GM12875 (cell line): Measurements from ENCODE around the gene DPF1.

Experiments used
- H3K4me3 ChIP-seq: one replicate; pipeline ENCODE4 v1.5.1; 2011; ENCODE audit warnings: low read depth, low read length, control low read depth
- TF ChIP-seq, protein P1 (sequence below): IDR thresholded peaks from 2 replicates; pipeline ENCODE4 v1.5.1; 2011; ENCODE audit warnings: low read depth, mild to moderate bottlenecking, control low read depth, inconsistent platforms, low read length, moderate library complexity, borderline replicate concordance; ENCODE audit not compliant: insufficient read depth

DPF1 gene

DNA sequence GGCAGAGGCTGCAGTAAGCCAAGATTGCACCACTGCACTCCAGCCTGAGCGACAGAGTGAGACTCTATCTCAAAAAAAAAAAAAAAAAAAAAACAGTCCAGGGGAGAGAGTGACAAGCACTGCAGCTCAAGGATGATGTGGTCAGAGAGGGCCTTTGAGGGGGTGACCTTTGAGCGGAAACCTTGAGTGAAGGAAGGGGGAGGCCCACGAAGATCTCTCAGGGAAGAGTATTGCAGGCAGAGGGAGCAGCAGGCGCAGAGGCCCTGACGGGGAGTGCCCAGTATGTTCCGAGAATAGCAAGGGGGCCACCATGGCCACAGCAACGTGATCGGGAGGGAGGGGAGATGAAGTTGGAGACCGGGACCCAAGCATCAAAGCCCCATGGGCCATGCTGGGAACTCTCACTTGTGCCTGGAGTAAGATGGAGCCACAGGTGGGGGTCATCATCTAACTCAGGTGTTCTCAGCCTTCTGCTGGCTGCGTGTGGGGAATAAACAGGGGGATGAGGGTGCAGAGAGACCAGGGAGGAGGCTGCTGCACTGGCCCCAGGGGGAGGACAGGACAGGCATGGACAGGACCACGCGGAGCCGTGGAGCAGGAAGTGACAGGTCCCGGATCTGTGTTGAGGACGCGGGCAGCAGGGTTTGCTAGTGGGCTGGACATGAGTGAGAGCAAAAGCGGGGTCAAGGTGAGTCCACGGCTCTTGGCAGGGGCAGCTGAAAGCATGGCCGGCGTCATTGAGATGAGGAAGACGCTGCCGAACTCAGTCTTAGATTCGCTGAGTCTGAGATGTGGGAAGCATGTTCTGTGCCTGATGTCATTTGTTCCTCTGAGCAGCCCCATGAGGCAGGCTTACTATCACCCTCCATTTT lies 60.4 kb downstream of the DPF1 start:
- TF ChIP-seq, protein P1, sequence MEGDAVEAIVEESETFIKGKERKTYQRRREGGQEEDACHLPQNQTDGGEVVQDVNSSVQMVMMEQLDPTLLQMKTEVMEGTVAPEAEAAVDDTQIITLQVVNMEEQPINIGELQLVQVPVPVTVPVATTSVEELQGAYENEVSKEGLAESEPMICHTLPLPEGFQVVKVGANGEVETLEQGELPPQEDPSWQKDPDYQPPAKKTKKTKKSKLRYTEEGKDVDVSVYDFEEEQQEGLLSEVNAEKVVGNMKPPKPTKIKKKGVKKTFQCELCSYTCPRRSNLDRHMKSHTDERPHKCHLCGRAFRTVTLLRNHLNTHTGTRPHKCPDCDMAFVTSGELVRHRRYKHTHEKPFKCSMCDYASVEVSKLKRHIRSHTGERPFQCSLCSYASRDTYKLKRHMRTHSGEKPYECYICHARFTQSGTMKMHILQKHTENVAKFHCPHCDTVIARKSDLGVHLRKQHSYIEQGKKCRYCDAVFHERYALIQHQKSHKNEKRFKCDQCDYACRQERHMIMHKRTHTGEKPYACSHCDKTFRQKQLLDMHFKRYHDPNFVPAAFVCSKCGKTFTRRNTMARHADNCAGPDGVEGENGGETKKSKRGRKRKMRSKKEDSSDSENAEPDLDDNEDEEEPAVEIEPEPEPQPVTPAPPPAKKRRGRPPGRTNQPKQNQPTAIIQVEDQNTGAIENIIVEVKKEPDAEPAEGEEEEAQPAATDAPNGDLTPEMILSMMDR = no peak
- no peak overlapping the region for H3K4me3 ChIP-seq

DNA sequence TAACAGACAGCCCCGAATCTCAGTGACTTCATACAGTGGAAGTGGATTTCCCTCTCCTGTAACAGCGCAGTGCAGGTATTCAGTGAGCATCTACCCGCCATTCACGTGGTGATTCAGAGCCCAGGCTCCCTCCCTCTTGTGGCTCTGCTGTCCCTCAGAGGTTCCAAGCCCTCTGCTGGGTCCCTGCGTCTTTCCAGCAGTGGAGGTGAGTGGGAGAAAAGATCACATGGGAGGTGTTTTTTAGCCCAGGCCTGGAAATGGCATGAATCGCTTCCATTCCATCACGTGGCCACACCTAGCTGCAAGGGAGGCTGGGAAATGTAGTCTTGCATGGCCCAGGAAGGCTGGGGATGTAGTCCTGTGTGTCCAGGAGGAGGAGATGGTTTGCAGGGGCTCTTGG lies 61.4 kb downstream of the DPF1 start:
- no peak overlapping the region for H3K4me3 ChIP-seq
- TF ChIP-seq, protein P1 = no peak

DNA sequence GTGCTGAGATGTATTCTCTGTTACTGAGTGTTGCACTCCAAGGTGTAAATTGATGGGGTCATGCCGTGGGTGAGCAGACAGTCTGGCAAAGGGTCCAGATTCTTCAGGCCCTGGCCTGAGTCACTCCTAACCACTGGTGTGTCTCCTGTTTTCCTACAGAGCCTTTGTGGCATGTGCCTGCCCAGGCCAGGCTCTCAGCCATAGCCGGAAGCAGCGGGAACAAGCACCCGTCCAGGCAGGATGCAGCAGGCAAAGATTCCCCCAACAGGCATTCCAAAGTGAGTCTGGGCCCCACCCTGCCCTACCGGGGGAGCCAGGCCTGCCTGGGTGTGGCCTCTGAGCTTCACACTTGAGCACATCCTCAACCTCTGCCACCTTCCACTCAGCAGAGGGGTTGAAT lies 61.9 kb downstream of the DPF1 start:
- TF ChIP-seq, protein P1 = no peak
- no peak overlapping the region for H3K4me3 ChIP-seq
